ENCODE data around the gene GALNTL6. TPM values are rescaled to one million over a fixed set of nuclear protein-coding genes. Genes with fewer than 3 reads are reported as not detected.

GALNTL6 gene
- total and polyA plus RNA-seq, 2 donors from 2014 or later: 0.60 TPM; not detected in 1

DNA sequence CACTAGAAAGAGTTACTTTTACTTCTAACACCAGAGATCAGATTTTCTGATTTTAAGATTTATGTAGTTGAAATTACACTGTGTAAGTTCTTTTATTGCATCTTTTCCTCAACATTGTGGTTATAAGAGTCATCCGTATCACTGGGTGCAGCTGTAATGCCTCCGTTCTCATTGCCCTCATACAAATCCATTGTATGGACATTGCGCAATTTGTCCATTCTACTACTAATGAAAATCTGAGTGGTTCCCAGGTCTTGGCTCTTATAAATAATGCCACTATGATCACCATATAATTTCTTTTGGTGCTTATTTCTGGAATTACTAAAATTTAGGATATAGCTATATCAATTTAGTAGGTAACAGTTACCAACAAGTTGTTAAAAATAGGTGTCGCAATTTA is 741.4 kb downstream of the GALNTL6 start:
- Histone ChIP-seq H3K9me3 (ENCODE audit: control insufficient read depth in 2 of 3, insufficient read depth in 1 of 3, low read length in 3 of 3) (no peaks in the 10 kb centered on the region), H3K4me3 (ENCODE audit: low read length in 3 of 3) (no peak overlapping the region), H3K27ac (ENCODE audit: low read depth in 2 of 2, low read length in 2 of 2) (no peak overlapping the region), H3K4me1 (ENCODE audit: control insufficient read depth in 2 of 3, insufficient read depth in 2 of 3, low read depth in 1 of 3, low read length in 3 of 3) (no peaks in the 10 kb centered on the region), H3K27me3 (ENCODE audit: control insufficient read depth, insufficient read depth, low read length) (no peaks in the 10 kb centered on the region), H3K9ac (ENCODE audit: low read length in 3 of 3) (no peak overlapping the region), H3K36me3 (ENCODE audit: control insufficient read depth in 2 of 3, insufficient read depth in 3 of 3, low read length in 3 of 3) (no peaks in the 10 kb centered on the region)
- TF ChIP-seq, protein P1, sequence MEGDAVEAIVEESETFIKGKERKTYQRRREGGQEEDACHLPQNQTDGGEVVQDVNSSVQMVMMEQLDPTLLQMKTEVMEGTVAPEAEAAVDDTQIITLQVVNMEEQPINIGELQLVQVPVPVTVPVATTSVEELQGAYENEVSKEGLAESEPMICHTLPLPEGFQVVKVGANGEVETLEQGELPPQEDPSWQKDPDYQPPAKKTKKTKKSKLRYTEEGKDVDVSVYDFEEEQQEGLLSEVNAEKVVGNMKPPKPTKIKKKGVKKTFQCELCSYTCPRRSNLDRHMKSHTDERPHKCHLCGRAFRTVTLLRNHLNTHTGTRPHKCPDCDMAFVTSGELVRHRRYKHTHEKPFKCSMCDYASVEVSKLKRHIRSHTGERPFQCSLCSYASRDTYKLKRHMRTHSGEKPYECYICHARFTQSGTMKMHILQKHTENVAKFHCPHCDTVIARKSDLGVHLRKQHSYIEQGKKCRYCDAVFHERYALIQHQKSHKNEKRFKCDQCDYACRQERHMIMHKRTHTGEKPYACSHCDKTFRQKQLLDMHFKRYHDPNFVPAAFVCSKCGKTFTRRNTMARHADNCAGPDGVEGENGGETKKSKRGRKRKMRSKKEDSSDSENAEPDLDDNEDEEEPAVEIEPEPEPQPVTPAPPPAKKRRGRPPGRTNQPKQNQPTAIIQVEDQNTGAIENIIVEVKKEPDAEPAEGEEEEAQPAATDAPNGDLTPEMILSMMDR (IDR thresholded peaks at IDR 0.05; ENCODE audit: borderline replicate concordance, extremely low read depth, insufficient read depth): no peak
- DNase-seq: no peak
- intact Hi-C loops (cut with DNase I): no loop called here
- no peak for FAIRE-seq

DNA sequence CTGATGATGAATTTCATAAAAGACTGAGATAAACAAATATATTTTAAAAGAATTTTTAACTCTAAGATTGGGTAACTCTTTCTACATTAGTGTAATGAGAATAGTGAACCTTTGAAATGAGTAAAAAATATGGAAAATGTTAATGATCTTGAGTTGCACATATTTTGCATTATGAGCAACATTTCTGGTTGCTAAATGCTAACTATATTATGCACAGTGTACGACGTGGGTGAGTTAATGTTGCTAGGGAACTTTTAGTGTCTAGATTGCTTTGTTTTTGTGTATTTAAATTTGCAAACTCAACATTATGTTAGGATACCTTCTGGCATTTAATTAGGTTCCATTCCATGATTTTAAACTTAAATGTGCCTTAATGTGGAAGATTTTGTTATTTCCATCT is 742.5 kb downstream of the GALNTL6 start:
- no peaks in the 10 kb centered on the region for H3K36me3 ChIP-seq (ENCODE audit: control insufficient read depth in 2 of 3, insufficient read depth in 3 of 3, low read length in 3 of 3)
- FAIRE-seq (no peak), DNase-seq (no peak)
- intact Hi-C loops (cut with DNase I): no loop called here
- no peak overlapping the region for H3K4me3 ChIP-seq (ENCODE audit: low read length in 3 of 3)
- H3K9ac ChIP-seq (ENCODE audit: low read length in 3 of 3): no peak overlapping the region
- no peaks in the 10 kb centered on the region for H3K4me1 ChIP-seq (ENCODE audit: control insufficient read depth in 2 of 3, insufficient read depth in 2 of 3, low read depth in 1 of 3, low read length in 3 of 3)
- no peak overlapping the region for H3K27ac ChIP-seq (ENCODE audit: low read depth in 2 of 2, low read length in 2 of 2)
- no peaks in the 10 kb centered on the region for H3K27me3 ChIP-seq (ENCODE audit: control insufficient read depth, insufficient read depth, low read length)
- H3K9me3 ChIP-seq (ENCODE audit: control insufficient read depth in 2 of 3, insufficient read depth in 1 of 3, low read length in 3 of 3): no peaks in the 10 kb centered on the region
- TF ChIP-seq, protein P1 (IDR thresholded peaks at IDR 0.05; ENCODE audit: borderline replicate concordance, extremely low read depth, insufficient read depth): no peak

DNA sequence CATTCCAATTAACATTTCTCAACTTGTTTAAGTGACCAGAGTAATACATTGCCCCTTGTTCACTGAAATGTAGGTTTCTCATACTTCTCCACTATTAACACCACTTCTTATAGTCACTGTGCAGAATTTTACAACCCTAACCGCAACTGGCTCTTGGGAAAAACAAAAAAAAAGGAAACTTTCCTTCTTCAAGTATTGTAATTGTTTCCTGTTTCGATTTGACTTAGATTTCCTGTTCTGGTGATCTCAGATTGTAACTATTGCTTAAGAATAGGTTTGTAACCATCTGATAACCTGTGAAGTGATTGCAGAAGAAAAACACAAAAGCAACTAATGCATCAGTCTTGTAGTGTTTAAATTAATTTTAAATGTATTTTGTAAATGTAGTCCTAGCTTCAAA is 760.7 kb downstream of the GALNTL6 start:
- Histone ChIP-seq H3K4me3 (ENCODE audit: low read length in 3 of 3) (no peak overlapping the region), H3K9ac (ENCODE audit: low read length in 3 of 3) (no peak overlapping the region), H3K9me3 (ENCODE audit: control insufficient read depth in 2 of 3, insufficient read depth in 1 of 3, low read length in 3 of 3) (no peaks in the 10 kb centered on the region), H3K4me1 (ENCODE audit: control insufficient read depth in 2 of 3, insufficient read depth in 2 of 3, low read depth in 1 of 3, low read length in 3 of 3) (no peaks in the 10 kb centered on the region), H3K36me3 (ENCODE audit: control insufficient read depth in 2 of 3, insufficient read depth in 3 of 3, low read length in 3 of 3) (no peaks in the 10 kb centered on the region), H3K27me3 (ENCODE audit: control insufficient read depth, insufficient read depth, low read length) (no peaks in the 10 kb centered on the region), H3K27ac (ENCODE audit: low read depth in 2 of 2, low read length in 2 of 2) (no peak overlapping the region)
- TF ChIP-seq, protein P1 (IDR thresholded peaks at IDR 0.05; ENCODE audit: borderline replicate concordance, extremely low read depth, insufficient read depth): no peak
- intact Hi-C loops (cut with DNase I): no loop called here
- peak in 1 of 5 donors; percentile 6 for DNase-seq
- FAIRE-seq: no peak

DNA sequence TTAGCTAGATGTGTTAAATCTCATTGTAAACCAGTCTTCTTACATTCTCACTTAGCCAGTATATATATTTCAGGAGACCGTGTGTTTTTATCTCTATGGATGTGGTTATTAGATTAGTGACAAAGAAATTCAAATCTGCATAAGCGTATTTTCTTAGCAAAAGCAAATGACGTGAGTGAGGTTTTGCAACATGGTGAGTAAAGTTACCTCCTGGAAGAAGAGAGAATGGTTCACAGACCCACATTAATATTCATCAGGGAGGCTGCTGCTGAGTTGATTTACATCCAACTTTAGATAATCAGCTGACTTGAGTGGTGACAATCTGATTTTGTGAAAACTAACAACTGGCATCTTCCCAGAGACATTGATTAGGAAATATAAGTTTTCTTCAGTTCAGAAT is 765.5 kb downstream of the GALNTL6 start:
- TF ChIP-seq, protein P1 (IDR thresholded peaks at IDR 0.05; ENCODE audit: borderline replicate concordance, extremely low read depth, insufficient read depth): no peak

More for the DNA sequence above, 765.5 kb downstream of the GALNTL6 start:
- DNase-seq (no peak), FAIRE-seq (no peak)
- no peak overlapping the region for H3K4me3 ChIP-seq (ENCODE audit: low read length in 3 of 3)
- H3K9ac ChIP-seq (ENCODE audit: low read length in 3 of 3): no peak overlapping the region
- H3K27ac ChIP-seq (ENCODE audit: low read depth in 2 of 2, low read length in 2 of 2): no peak overlapping the region
- H3K27me3 ChIP-seq (ENCODE audit: control insufficient read depth, insufficient read depth, low read length): no peaks in the 10 kb centered on the region
- no peaks in the 10 kb centered on the region for H3K9me3 ChIP-seq (ENCODE audit: control insufficient read depth in 2 of 3, insufficient read depth in 1 of 3, low read length in 3 of 3)
- no peaks in the 10 kb centered on the region for H3K4me1 ChIP-seq (ENCODE audit: control insufficient read depth in 2 of 3, insufficient read depth in 2 of 3, low read depth in 1 of 3, low read length in 3 of 3)
- H3K36me3 ChIP-seq (ENCODE audit: control insufficient read depth in 2 of 3, insufficient read depth in 3 of 3, low read length in 3 of 3): no peaks in the 10 kb centered on the region
- intact Hi-C loops (cut with DNase I): no loop called here

All from kidney (tissue), 14 donors.